ENCODE results near the gene MYBPC1. TPM values are rescaled to one million over a fixed set of nuclear protein-coding genes. Genes with fewer than 3 reads are reported as not detected.

MYBPC1 gene
- total RNA-seq, 1 experiment from 2014 or later, result not detected

DNA sequence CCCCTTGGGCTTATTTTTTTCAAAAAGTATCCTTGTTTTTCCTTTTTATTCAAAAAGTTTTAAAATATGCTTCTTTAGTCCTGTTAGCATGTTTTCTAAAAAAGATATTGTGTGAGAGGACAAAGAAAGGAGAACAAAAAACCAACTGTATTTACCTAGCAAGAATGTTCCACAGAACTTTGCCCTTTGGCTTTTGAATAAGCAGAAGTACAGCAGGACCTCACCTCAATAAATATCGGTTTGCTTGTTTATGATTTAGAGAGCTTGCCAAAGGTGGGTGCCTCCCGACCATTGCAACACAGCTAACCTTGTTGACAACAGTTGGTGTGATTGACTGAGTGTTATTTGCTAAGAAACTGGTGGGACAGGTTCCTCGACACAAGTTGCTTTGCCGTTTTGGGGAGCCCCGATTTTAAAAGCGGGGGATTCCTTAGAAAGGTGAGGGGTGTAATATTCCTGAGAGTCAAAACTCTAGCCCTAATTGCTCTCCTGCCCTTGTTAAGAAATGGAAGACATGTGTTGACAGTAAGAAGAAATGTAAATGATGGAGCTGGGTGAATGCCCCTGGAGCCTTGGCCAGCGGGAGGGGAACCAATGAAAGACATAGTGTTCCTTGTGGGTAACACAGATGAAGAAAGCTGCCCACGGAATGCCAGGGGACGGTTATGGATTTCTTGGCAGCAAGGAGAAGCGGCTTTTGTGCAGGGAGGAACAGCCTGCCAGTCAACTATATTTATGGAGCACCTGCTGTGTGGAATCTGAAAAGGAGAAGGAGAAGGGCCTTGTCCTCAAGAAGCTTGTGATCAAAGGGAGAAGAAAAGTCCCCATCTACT, 13.7 kb downstream of the MYBPC1 start:
- H3F3A ChIP-seq (ENCODE audit: low read length, unreplicated experiment), result no peaks in the 10 kb centered on the region
- H3K79me2 ChIP-seq (ENCODE audit: low read length), result no peaks in the 10 kb centered on the region
- H2AFZ ChIP-seq (ENCODE audit: low read length), result 0 out of 2 replicates have a peak overlapping the region, but pooled peaks have one; percentile 7
- no peak overlapping the region for H3K27ac ChIP-seq (ENCODE audit: low read length)
- ChIA-PET CTCF (no interaction called here), POLR2A (ENCODE audit: unreplicated experiment) (no interaction called here)
- H3K4me1 ChIP-seq (ENCODE audit: insufficient read depth, low read length), result peaks cover 22% of the 10 kb centered on the region
- H3K4me2 ChIP-seq (ENCODE audit: low read length), result peak overlapping the region; percentile 67
- ATAC-seq (no peak; the same call in 1 of the 2 replicates), DNase-seq (peak; percentile 75)
- H3K9me2 ChIP-seq (replicated peaks; ENCODE audit: low read length), result no peaks in the 10 kb centered on the region
- peaks cover 21% of the 10 kb centered on the region; the same call in 1 of the 2 replicates for H3K27me3 ChIP-seq (ENCODE audit: low read length)
- TF ChIP-seq EZH2phosphoT487 (IDR thresholded peaks at IDR 0.05; ENCODE audit: borderline replicate concordance, low read length) (no peak), EZH2 (IDR thresholded peaks at IDR 0.05; ENCODE audit: low read length, unreplicated experiment) (no peak)
- TF ChIP-seq, protein P1, sequence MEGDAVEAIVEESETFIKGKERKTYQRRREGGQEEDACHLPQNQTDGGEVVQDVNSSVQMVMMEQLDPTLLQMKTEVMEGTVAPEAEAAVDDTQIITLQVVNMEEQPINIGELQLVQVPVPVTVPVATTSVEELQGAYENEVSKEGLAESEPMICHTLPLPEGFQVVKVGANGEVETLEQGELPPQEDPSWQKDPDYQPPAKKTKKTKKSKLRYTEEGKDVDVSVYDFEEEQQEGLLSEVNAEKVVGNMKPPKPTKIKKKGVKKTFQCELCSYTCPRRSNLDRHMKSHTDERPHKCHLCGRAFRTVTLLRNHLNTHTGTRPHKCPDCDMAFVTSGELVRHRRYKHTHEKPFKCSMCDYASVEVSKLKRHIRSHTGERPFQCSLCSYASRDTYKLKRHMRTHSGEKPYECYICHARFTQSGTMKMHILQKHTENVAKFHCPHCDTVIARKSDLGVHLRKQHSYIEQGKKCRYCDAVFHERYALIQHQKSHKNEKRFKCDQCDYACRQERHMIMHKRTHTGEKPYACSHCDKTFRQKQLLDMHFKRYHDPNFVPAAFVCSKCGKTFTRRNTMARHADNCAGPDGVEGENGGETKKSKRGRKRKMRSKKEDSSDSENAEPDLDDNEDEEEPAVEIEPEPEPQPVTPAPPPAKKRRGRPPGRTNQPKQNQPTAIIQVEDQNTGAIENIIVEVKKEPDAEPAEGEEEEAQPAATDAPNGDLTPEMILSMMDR (conservative IDR thresholded peaks at IDR 0.05; ENCODE audit: low read depth, low read length), result no peak
- H3K9me3 ChIP-seq (ENCODE audit: low read length), result no peaks in the 10 kb centered on the region
- BruUV-seq (replicated peaks), result no TSS peak
- H3K9ac ChIP-seq (ENCODE audit: low read length), result no peak overlapping the region
- intact Hi-C loops (cut with micrococcal nuclease), result no loop called here
- no peaks in the 10 kb centered on the region for H3K36me3 ChIP-seq (ENCODE audit: low read depth, low read length)
- H4K20me1 ChIP-seq (ENCODE audit: low read length), result no peaks in the 10 kb centered on the region
- peak overlapping the region; percentile 16; the same call in 1 of the 2 replicates for H3K4me3 ChIP-seq (ENCODE audit: low read length)

DNA sequence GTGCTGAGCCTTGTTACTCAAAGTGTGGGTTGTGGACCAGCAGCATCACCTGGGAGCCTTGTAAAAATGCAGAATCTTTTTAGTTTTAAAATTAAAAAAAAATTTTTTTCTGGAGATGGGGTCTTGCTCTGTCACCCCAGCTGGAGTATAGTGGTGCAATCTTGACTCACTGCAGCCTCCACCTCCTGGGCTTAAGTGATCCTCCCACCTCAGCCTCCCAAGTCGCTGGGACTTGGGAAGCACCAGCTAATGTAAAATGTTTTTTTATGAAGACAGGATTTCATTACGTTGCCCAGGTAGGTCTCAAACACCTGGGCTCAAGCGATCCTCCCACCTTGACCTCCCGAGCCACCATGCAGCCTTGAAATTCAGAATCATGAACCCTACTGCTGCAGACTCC, 14.4 kb downstream of the MYBPC1 start:
- Histone ChIP-seq H3K36me3 (ENCODE audit: low read depth, low read length) (no peaks in the 10 kb centered on the region), H3K27me3 (ENCODE audit: low read length) (peaks cover 27% of the 10 kb centered on the region; the same call in 1 of the 2 replicates)

More for the DNA sequence above, 14.4 kb downstream of the MYBPC1 start:
- Histone ChIP-seq H2AFZ (ENCODE audit: low read length) (no peak overlapping the region), H3K4me2 (ENCODE audit: low read length) (no peak overlapping the region), H3K27ac (ENCODE audit: low read length) (no peak overlapping the region), H3K79me2 (ENCODE audit: low read length) (no peaks in the 10 kb centered on the region), H3K4me1 (ENCODE audit: insufficient read depth, low read length) (peaks cover 17% of the 10 kb centered on the region), H3K9me2 (replicated peaks; ENCODE audit: low read length) (no peaks in the 10 kb centered on the region), H3K9me3 (ENCODE audit: low read length) (no peaks in the 10 kb centered on the region), H3K4me3 (ENCODE audit: low read length) (no peak overlapping the region), H3K9ac (ENCODE audit: low read length) (no peak overlapping the region), H4K20me1 (ENCODE audit: low read length) (no peaks in the 10 kb centered on the region), H3F3A (ENCODE audit: low read length, unreplicated experiment) (no peaks in the 10 kb centered on the region)
- DNase-seq (no peak), ATAC-seq (no peak)
- ChIA-PET POLR2A (ENCODE audit: unreplicated experiment) (no interaction called here), CTCF (no interaction called here)
- BruUV-seq (replicated peaks), result no TSS peak
- intact Hi-C loops (cut with micrococcal nuclease), result no loop called here
- TF ChIP-seq, protein P1 (conservative IDR thresholded peaks at IDR 0.05; ENCODE audit: low read depth, low read length), result no peak
- TF ChIP-seq EZH2 (IDR thresholded peaks at IDR 0.05; ENCODE audit: low read length, unreplicated experiment) (no peak), EZH2phosphoT487 (IDR thresholded peaks at IDR 0.05; ENCODE audit: borderline replicate concordance, low read length) (no peak)
